HG02885 (cell line): ENCODE measurements around the gene PHOX2A.
"Not testable (repeated sequence)": the region's sequence is repeated elsewhere in the genome, so short reads cannot be mapped to it uniquely, and the experiment has no call there.

Source experiments
- ATAC-seq: cut with Tn5 transposase; IDR thresholded peaks from one replicate; pipeline ENCODE4 v1.9.1; 2021; ENCODE audit warnings: mild to moderate bottlenecking; ENCODE audit not compliant: unreplicated experiment, poor library complexity

Gene PHOX2A

GRCh38 chr11:72244060-72244360, at the start of gene PHOX2A:
PHOX2A (minus strand) TSS chr11:72244176; CDS start chr11:72244004, 172 bp downstream.
- ATAC-seq = no peak

- ATAC-seq = no peak
Measured at GRCh38 chr11:72293391-72293790, 49.4 kb upstream of the PHOX2A start.

DNA sequence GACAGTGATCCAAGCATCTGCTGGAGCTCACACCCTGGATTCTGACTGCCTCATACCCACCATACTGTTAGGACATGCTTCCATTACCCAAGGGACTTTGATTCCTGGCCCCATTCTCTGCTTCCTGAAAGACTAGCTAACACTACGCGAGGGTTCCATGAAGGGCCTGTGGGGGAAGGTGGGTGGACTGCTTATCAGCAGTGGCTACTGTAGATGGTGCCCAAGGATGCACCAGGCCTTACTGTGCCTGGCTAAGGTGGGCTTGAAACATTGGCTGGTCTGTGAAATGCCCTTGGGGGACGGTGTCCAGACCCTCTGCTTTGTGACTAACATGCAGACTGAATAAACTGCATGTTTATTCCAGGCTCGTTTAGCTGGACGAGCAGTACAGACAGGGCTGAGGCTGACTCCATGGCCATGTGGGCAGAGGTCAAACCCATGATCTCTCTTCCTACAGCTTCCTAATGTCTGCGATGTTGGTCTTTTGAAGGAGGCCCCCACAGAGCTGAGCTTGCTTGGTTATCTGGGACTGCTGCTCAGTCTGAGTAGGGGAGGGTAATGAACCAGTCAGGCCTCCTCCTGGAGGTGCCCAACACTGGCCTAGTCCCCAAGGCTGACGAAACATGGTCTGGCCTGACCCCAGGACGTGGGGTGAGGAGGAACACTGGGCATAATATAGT, 48.3 kb upstream of the PHOX2A start:
- ATAC-seq = no peak

GRCh38 chr11:72290741-72291140, 46.8 kb upstream of the PHOX2A start:
- ATAC-seq = not testable (repeated sequence)

- no peak for ATAC-seq
Measured at GRCh38 chr11:72287293-72287692, 43.3 kb upstream of the PHOX2A start.

GRCh38 chr11:72283947-72284346, 40.0 kb upstream of the PHOX2A start:
- no peak for ATAC-seq

GRCh38 chr11:72280726-72281315, 36.8 kb upstream of the PHOX2A start:
- ATAC-seq = no peak

GRCh38 chr11:72280037-72280436, 36.1 kb upstream of the PHOX2A start:
- ATAC-seq = no peak

GRCh38 chr11:72278905-72279304, 34.9 kb upstream of the PHOX2A start:
- ATAC-seq = no peak

DNA sequence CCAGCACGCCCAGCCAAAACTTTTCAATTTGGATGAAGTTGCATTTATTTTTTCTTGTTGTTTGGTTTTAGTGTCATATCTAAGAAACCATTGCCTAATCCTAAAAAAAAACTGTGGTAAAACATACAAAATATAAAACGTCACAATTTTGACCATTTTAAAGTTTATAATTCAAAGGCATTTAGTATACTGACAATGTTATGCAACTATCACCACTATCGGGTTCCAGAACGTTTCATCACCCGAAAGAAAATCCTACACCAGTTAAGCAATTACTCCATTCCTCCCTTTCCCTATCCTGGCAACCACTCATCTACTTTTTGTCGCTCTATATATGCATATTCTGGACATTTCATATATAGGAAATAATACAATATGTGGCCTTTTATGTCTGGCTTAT, 30.5 kb upstream of the PHOX2A start:
- no peak for ATAC-seq

DNA sequence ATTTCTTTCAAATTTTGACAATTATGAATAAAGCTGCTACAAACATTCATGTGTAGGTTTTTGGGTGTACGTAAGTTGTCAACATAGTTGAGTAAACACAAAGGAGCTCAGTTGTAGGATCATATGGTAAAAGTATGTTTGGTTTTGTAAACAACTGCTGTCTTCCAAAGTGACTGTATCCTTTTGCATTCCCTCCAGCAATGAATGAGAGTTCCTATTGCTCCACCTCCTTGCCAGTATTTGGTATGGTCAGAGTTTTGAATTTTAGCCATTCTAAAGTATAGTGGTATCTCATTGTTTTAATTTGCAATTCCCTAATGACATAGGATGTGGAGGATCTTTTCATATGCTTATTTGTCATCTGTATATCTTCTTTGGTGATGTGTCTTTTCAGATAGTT, 28.0 kb upstream of the PHOX2A start:
- no peak for ATAC-seq

DNA sequence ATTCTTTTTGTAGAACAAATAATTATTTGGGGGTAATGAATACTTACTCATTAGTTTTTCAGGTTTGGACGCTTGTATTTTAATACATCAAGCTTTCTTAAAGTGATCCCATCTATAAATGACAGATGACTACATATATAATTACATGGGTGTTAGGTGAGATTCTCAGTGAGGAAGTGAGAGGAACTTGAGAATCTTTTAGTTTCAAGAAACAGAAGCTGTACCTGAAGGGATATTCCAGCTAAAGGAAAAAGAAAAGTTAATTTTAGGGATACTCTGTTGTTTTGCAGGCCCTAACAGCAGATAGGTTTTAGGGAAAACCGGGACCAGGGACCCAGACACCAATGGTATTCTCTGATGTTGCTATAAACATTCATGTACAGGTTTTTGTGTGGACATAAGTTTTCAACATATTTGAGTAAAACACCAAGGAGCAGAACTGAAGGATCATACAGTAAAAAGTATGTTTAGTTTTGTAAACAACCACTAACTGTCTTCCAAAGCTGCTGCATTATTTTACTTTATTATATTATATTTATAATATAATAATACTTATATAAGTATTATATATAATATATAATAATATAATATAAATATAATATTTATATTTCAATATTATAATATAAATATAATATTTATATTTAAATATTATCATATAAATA, 24.1 kb upstream of the PHOX2A start:
- no peak for ATAC-seq

DNA sequence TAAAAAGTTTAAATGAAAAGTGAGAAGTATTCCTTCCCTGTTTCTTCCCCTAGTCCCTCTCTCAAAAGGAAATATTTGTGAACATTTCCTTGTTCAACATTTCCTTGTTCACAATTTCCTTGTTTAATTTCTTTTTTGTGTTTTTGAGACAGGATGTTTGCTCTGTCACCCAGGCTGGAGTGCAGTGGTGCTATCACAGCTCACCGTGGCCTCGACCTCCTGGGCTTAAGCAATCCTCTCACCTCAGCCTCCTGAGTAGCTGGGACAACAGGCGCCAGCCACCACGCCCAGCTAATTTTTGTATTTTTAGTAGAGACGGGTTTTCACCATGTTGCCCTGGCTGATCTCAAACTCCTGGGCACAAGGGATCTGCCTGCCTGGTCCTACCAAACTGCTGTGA, 23.0 kb upstream of the PHOX2A start:
- ATAC-seq = not testable (repeated sequence)

- ATAC-seq = no peak
Measured at GRCh38 chr11:72265951-72266350, 22.0 kb upstream of the PHOX2A start.

DNA sequence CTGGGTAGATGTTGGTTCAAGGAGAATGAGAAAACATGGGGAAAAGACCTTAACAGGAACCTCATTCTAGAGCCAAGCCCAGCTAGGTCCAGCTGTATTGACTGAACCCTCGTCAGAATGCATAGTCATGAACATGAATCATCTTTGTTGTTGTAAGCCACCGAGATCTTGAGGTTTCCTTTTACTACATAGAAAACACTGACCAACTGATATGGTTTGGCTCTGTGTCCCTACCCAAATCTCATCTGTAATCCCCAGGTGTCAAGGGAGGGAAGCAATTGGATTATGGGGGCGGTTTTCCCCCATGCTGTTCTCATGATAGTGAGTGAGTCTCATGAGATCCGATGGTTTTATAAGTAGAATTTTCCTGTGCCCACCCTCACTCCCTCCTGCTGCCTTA, 19.4 kb upstream of the PHOX2A start:
- no peak for ATAC-seq

- ATAC-seq = no peak
Measured at GRCh38 chr11:72260574-72260973, 16.6 kb upstream of the PHOX2A start.

DNA sequence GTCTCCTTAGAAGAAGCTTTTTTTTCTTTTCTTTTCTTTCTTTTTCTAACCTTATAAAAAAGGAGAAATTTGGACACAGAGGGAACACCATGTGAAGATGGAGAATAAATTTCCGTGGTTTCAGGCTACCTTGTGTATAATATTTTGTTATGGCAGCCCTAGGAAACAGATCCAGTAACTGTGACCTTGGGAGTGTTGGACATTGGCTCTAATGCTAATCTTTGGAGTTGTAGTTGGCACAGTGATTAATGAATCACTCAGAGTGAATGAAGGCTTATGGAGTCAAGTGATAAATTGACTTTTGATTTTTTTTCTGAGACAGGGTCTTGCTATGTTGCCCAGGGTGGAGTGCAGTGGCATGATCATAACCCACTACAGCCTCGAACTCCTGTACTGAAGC, 15.5 kb upstream of the PHOX2A start:
- no peak for ATAC-seq

GRCh38 chr11:72257570-72257969, 13.6 kb upstream of the PHOX2A start:
- ATAC-seq = no peak

DNA sequence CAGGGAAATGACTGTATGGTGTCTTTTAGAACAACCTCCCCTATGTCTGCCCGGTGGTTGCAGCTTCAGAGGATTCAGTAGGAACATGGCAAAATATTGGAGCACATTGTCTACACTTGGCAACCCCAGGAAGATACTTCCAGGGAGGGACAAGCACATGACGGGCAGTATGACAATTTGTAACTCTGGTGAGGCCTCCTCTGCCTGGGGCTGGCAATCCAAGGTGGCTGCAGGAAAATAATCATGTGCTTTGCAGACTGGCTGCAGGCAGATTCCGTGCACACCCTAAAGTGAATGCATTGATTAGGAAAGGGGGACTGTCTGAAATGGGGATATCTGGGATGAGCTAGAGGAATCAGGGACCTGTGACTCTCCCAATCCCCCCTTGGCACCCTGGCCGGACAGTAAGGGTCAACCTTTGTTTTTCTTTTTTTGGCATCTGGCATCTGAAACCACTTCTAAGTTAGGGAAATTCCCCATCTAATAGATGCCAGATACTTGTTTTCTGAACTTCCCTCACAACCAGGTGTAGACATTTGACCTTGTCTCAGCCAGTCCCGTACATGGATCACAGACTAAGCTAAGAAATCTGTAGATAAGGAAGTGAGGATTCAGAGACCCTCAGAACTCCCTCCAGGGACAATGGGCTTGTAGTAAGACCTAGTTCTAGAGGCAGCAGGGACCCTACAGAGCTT, 10.5 kb upstream of the PHOX2A start:
- ATAC-seq = no peak

- ATAC-seq = no peak
Measured at GRCh38 chr11:72253392-72253791, 9.4 kb upstream of the PHOX2A start.

- ATAC-seq = no peak
Measured at GRCh38 chr11:72251614-72252013, 7.6 kb upstream of the PHOX2A start.
